ENCODE data around the gene DPY19L3. TPM values are rescaled to one million over a fixed set of nuclear protein-coding genes. Genes with fewer than 3 reads are reported as not detected.
A peak's percentile ranks its signal among the peaks of the same experiment; 100 is the strongest.
"Not testable (repeated sequence)": the region's sequence is repeated elsewhere in the genome, so short reads cannot be mapped to it uniquely, and the experiment has no call there.

The DPY19L3 gene
- polyA plus RNA-seq, 6 donors from 2014 or later: 4.4 to 9.8 (median 7.1) TPM

DNA sequence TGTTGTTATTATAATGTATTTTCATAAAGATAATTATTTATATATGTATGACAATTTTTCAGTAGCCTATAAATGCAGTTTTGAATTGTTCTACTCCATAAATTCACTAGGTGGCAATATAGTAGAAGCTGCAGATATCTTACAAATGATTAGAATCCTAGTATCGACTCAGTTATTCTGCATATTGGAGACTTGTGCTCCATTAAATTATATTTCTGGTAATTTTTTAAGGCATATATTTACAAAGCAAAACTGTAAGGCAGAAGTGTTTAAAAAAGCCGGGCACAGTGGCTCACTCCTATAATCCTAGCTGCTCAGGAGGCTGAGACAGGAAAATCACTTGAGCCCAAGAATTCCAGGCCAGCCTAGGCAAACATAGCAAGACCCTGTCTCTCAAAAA lies 58.7 kb downstream of the DPY19L3 start:
- Mint-ChIP-seq H3K4me3 (no peak overlapping the region), H3K27ac (no peak overlapping the region), H3K36me3 (peaks cover 0 to 6% of the 10 kb centered on the region in 2 donors), H3K27me3 (no peaks in the 10 kb centered on the region), H3K9me3 (no peaks in the 10 kb centered on the region), H3K4me1 (no peaks in the 10 kb centered on the region)
- ATAC-seq (ENCODE audit: low read depth in 2 of 2) (no peak), DNase-seq (no peak)

DNA sequence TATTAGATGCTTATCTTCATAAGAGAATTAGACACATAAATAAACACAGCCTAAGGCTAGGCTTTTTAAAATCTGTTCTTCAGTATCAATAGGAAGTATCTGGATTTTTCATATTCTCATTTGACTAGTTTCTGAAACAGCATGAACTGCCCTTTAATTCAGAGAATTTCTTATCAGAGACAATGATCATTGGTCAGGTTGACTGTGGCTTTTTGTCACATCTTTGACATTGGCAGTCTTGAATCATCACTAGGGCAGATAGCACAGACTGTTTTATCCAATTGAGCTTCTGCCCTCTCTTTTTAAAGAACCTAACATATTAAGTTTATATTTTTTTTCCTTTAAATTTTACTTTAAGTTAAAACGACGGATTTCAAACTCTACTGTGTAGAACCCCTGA lies 59.6 kb downstream of the DPY19L3 start:
- ATAC-seq (ENCODE audit: low read depth in 2 of 2) (no peak), DNase-seq (no peak)
- Mint-ChIP-seq H3K36me3 (no peaks in the 10 kb centered on the region), H3K27ac (no peak overlapping the region), H3K9me3 (no peaks in the 10 kb centered on the region), H3K4me1 (no peaks in the 10 kb centered on the region), H3K27me3 (no peaks in the 10 kb centered on the region), H3K4me3 (no peak overlapping the region)

GRCh38 chr19:32469795-32470194 lies 64.2 kb downstream of the DPY19L3 start:
- H3K36me3 Mint-ChIP-seq: no peaks in the 10 kb centered on the region
- no peak overlapping the region for H3K27ac Mint-ChIP-seq
- ATAC-seq (ENCODE audit: low read depth in 2 of 2): no peak
- no peaks in the 10 kb centered on the region for H3K27me3 Mint-ChIP-seq
- no peak for DNase-seq
- no peak overlapping the region for H3K4me3 Mint-ChIP-seq
- H3K9me3 Mint-ChIP-seq: no peaks in the 10 kb centered on the region
- no peaks in the 10 kb centered on the region for H3K4me1 Mint-ChIP-seq

DNA sequence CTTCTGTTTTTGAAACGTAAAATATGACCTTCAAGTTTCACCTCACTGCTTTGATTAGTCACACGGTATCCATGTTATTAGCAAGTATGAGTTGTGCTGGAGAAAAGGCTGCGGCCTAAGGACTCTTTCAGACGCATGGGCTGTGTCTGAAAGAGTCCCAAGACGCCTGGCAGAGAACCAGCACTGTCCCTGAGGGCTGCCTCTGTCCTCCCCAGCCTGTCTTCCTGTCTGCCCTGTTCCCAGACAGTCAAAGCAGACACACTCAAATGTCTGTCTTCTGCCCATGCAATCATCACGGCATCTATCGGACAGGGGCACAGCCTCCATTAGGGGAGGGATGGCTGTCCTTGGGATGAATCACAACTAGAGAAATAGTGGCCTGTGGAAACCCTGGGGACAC lies 65.5 kb downstream of the DPY19L3 start:
- H3K36me3 Mint-ChIP-seq: no peaks in the 10 kb centered on the region
- no peak overlapping the region for H3K4me3 Mint-ChIP-seq
- ATAC-seq (ENCODE audit: low read depth in 2 of 2) (no peak), DNase-seq (no peak)
- no peaks in the 10 kb centered on the region for H3K27me3 Mint-ChIP-seq
- no peak overlapping the region for H3K27ac Mint-ChIP-seq
- H3K9me3 Mint-ChIP-seq: no peaks in the 10 kb centered on the region
- no peaks in the 10 kb centered on the region for H3K4me1 Mint-ChIP-seq

GRCh38 chr19:32471811-32472210 lies 66.2 kb downstream of the DPY19L3 start:
- ATAC-seq (ENCODE audit: low read depth in 2 of 2) (no peak), DNase-seq (no peak)
- no peak overlapping the region for H3K4me3 Mint-ChIP-seq
- H3K27me3 Mint-ChIP-seq: no peaks in the 10 kb centered on the region
- no peaks in the 10 kb centered on the region for H3K4me1 Mint-ChIP-seq
- no peaks in the 10 kb centered on the region for H3K9me3 Mint-ChIP-seq
- peaks cover 0 to 5% of the 10 kb centered on the region in 2 donors for H3K36me3 Mint-ChIP-seq
- no peak overlapping the region for H3K27ac Mint-ChIP-seq

DNA sequence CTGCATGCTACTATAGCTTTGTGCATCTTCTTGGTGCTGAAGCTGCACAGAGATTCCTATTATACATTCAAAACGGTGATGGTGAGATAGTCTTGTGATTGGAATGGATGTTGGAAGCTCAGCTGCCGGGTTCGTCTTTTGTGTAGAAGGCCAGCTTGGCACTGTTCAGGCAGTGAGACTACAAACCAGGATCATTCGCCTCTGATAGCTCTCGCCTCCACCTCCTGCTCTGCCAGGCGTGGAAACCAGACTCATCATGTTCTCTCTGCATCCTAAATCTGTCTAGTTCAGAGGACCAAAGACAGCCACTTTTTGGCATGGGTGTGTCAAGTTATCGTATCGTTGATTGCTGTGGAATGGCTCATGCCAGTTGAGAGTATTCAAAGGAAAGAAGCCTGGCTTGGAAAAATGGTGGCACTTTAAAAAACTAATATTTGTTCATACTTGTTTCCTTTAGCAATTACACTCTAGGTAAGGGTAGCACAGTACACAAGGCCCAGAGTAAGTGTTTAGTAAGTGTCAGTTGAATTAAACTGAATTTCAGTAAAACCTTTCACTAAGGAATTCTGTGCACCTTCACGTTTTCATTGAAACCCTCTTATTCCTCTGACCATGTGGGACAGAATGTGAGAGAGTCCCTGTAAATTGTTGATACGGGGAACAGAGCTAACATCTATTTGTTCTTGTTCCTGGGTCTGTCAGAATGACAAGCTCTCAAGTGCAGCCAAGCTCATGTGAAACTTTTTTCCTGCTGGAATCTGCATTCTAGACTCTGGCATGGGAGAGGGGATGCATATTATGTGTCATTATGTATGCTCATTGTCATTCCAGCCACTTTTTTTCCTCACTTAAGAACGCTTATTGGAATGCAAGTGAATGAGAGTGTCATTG lies 69.8 kb downstream of the DPY19L3 start:
- H3K27ac Mint-ChIP-seq: no peak overlapping the region
- no peak for ATAC-seq (ENCODE audit: low read depth in 2 of 2)
- H3K9me3 Mint-ChIP-seq: peaks cover 0 to 4% (median 0%) of the 10 kb centered on the region in 7 donors

GRCh38 chr19:32476032-32476350 lies 70.4 kb downstream of the DPY19L3 start:
- Mint-ChIP-seq H3K27ac (no peak overlapping the region), H3K4me1 (no peaks in the 10 kb centered on the region), H3K27me3 (no peaks in the 10 kb centered on the region), H3K36me3 (peaks cover 10 to 24% of the 10 kb centered on the region in 2 donors), H3K9me3 (peaks cover 0 to 4% (median 0%) of the 10 kb centered on the region in 7 donors), H3K4me3 (no peak overlapping the region)
- DNase-seq: no peak
- no peak for ATAC-seq (ENCODE audit: low read depth in 2 of 2)

More for the DNA sequence above, 69.8 kb downstream of the DPY19L3 start:
- DNase-seq: no peak
- no peaks in the 10 kb centered on the region for H3K4me1 Mint-ChIP-seq
- H3K4me3 Mint-ChIP-seq: no peak overlapping the region
- H3K36me3 Mint-ChIP-seq: peaks cover 10 to 24% of the 10 kb centered on the region in 2 donors
- no peaks in the 10 kb centered on the region for H3K27me3 Mint-ChIP-seq

DNA sequence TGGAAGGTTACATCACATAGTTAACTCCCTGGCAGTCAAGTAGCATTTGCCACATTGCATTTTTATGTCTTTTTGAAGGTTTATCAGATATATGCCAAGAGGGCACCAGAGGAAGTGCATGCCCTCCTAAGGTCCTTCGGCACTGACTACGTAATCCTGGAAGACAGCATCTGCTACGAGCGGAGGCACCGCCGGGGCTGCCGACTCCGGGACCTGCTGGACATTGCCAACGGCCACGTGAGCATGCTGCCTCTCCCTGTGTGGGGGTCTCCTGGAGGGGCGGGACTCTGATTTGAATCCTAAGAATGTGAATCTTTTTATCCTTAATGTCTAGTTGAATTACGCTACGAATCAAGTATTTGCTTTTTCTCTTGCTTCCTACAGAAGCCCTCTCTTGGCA lies 74.8 kb downstream of the DPY19L3 start:
- Mint-ChIP-seq H3K4me1 (no peaks in the 10 kb centered on the region), H3K27me3 (no peaks in the 10 kb centered on the region), H3K36me3 (peaks cover 33 to 51% of the 10 kb centered on the region in 2 donors), H3K9me3 (peaks cover 0 to 4% (median 0%) of the 10 kb centered on the region in 7 donors), H3K4me3 (peak overlapping the region in 1 of 8 donors; percentile 29), H3K27ac (no peak overlapping the region)
- DNase-seq: no peak
- no peak for ATAC-seq (ENCODE audit: low read depth in 2 of 2)

DNA sequence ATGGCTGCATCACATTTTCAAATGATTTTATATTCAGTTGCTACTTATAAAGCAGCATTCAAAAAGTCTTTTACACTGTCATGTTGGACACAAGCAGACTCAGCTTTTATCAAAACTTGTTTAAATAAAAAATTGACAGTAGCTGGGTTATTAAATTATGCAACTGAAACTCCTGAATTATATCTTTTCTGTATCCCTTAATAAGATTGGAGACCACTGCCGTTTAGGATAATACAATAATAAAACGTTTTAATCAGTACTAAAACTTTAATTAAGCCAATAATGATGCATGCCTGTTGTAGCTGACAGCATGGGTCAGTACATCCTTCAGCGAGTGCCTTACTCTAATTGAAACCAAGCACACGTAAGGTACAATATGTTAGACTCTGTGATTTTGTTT lies 78.0 kb downstream of the DPY19L3 start:
- ATAC-seq (ENCODE audit: low read depth in 2 of 2): no peak
- no peaks in the 10 kb centered on the region for H3K4me1 Mint-ChIP-seq
- peaks cover 42 to 62% of the 10 kb centered on the region in 2 donors for H3K36me3 Mint-ChIP-seq
- no peaks in the 10 kb centered on the region for H3K27me3 Mint-ChIP-seq
- DNase-seq: no peak
- no peak overlapping the region for H3K27ac Mint-ChIP-seq
- no peak overlapping the region for H3K4me3 Mint-ChIP-seq
- H3K9me3 Mint-ChIP-seq: peaks cover 0 to 10% (median 5%) of the 10 kb centered on the region in 7 donors

GRCh38 chr19:32489971-32490370 lies 84.4 kb downstream of the DPY19L3 start:
- Mint-ChIP-seq H3K27ac (no peak overlapping the region), H3K36me3 (peaks cover 21 to 29% of the 10 kb centered on the region in 2 donors), H3K27me3 (peaks cover 0 to 3% (median 0%) of the 10 kb centered on the region in 3 donors), H3K9me3 (peaks cover 0 to 14% (median 6%) of the 10 kb centered on the region in 7 donors), H3K4me3 (no peak overlapping the region), H3K4me1 (no peaks in the 10 kb centered on the region)
- DNase-seq (no peak), ATAC-seq (ENCODE audit: low read depth in 2 of 2) (no peak)

- ATAC-seq (ENCODE audit: low read depth in 2 of 2) (no peak), DNase-seq (no peak)
- no peak overlapping the region for H3K27ac Mint-ChIP-seq
- H3K36me3 Mint-ChIP-seq: no peaks in the 10 kb centered on the region
- peaks cover 5 to 13% (median 10%) of the 10 kb centered on the region in 3 donors for H3K27me3 Mint-ChIP-seq
- H3K4me1 Mint-ChIP-seq: no peaks in the 10 kb centered on the region
- H3K4me3 Mint-ChIP-seq: no peak overlapping the region
- peaks cover 0 to 9% (median 0%) of the 10 kb centered on the region in 7 donors for H3K9me3 Mint-ChIP-seq
Measured at GRCh38 chr19:32497391-32497790, 91.8 kb downstream of the DPY19L3 start.

DNA sequence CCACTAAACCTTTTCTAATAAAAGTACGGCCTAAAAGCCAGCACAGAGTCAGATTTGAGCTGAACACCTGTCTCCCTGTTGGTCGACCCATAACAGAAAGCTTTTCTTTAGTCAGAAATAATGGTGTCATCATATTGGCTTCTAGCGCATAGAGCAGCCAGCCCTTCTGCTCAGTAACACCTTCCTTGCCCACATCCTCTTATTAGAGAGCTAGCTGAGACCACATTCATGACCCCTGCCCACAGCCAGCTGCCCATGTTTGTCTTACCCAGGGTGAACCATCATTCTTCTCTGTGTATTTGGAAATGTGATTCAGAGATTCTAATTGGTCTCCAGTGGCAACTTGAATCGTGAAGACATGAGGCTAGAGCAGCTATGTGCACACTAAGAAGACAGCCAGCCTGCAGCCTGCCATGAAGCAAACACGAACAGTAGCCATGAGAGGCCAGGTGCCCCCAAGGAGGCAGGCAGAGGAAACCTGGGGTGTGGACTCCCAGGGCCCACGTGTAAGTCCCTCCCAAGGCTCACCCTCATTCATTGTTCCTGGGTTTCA lies 93.2 kb downstream of the DPY19L3 start:
- Mint-ChIP-seq H3K4me3 (no peak overlapping the region), H3K27me3 (peaks cover 5 to 13% (median 11%) of the 10 kb centered on the region in 3 donors), H3K4me1 (no peaks in the 10 kb centered on the region), H3K27ac (peak overlapping the region in 1 of 6 donors; percentile 24), H3K9me3 (peaks cover 0 to 9% (median 0%) of the 10 kb centered on the region in 7 donors), H3K36me3 (no peaks in the 10 kb centered on the region)
- DNase-seq (no peak), ATAC-seq (ENCODE audit: low read depth in 2 of 2) (no peak)

DNA sequence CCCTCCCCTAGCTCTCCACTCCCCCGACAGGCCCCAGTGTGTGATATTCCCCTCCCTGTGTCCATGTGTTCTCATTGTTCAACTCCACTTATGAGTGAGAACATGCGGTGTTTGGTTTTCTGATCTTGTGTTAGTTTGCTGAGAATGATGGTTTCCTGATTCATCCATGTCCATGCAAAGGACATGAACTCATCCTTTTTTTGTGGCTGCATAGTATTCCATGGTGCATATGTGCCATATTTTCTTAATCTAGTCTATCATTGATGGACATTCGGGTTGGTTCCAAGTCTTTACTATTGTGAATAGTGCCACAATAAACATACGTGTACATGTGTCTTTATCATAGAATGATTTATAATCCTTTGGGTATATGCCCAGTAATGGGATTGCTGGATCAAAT lies 106.9 kb downstream of the DPY19L3 start:
- Mint-ChIP-seq H3K27ac (peak overlapping the region in 1 of 6 donors; percentile 42), H3K9me3 (peaks cover 4 to 37% (median 12%) of the 10 kb centered on the region in 7 donors), H3K27me3 (peaks cover 0 to 22% (median 8%) of the 10 kb centered on the region in 3 donors)
- not testable (repeated sequence) for H3K4me1 Mint-ChIP-seq; H3K36me3 Mint-ChIP-seq; DNase-seq; H3K4me3 Mint-ChIP-seq; ATAC-seq (ENCODE audit: low read depth in 2 of 2)

DNA sequence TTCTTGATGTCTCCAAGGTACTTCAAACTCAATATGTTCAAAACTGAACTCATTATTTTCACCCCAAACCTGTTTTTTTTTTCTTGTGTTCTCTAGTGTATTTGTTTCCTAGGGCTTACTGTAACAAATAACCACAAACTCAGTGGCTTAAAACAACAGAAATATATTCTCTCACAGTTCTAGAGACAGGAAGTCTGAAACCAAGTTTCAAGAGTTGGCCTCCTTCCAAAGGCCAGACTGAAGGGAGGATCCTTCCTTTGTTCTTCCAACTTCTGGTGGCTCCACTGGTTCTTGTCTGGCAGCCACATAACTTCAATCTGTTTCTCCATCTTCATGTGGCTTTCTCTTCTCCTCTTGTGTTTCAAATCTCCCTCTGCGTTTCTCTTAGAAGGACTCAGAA lies 113.5 kb downstream of the DPY19L3 start:
- H3K27me3 Mint-ChIP-seq: peaks cover 8 to 16% (median 16%) of the 10 kb centered on the region in 3 donors
- no peak for ATAC-seq (ENCODE audit: low read depth in 2 of 2)
- peaks cover 0 to 7% of the 10 kb centered on the region in 2 donors for H3K36me3 Mint-ChIP-seq
- no peak overlapping the region for H3K4me3 Mint-ChIP-seq
- H3K4me1 Mint-ChIP-seq: peaks cover 0 to 6% (median 0%) of the 10 kb centered on the region in 3 donors
- H3K9me3 Mint-ChIP-seq: peaks cover 0 to 15% (median 2%) of the 10 kb centered on the region in 7 donors
- peak overlapping the region in 2 of 6 donors; percentile 28 for H3K27ac Mint-ChIP-seq
- DNase-seq: no peak

All from naive B cell (primary cell).